GM18951 (cell line): ENCODE results near the gene MIF4GD.

Experiments
- POLR2A ChIP-seq: IDR thresholded peaks from 4 replicates; pipeline ENCODE4 v1.6.1; 2011; ENCODE audit warnings: mild to moderate bottlenecking; ENCODE audit not compliant: insufficient read length, insufficient read depth; ENCODE audit errors: extremely low read depth
- in situ Hi-C: fragments of 300-500 bp; cut with MboI; formaldehyde crosslinking; loops from one replicate; pipeline ENCODE4 v1.12.0; 2022; ENCODE audit warnings: low sequenced_read_pairs, mixed read lengths, inconsistent platforms; ENCODE audit not compliant: unreplicated experiment

MIF4GD gene

DNA sequence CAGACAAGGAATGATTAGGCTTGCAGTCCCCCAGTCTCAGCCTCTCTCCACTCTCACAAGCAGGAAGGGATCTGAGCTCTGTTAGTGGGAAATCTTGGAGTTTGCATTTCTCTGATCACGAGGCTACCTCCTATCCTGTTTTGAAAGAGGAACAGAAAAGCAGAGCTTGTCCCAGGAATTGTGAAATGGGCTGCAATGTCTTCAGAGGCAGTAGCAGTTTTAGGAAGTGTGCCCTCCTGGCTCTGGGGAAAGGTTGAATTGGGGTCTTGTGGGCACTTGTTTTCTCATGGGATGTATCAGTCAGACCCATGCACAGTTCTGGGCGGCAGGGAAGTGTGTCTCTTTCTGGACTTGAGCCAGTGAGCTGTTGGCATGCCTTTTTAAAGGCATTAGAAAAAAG lies 42.7 kb downstream of the MIF4GD start:
- in situ Hi-C loops: no loop called here
- no peak for TF ChIP-seq POLR2A

DNA sequence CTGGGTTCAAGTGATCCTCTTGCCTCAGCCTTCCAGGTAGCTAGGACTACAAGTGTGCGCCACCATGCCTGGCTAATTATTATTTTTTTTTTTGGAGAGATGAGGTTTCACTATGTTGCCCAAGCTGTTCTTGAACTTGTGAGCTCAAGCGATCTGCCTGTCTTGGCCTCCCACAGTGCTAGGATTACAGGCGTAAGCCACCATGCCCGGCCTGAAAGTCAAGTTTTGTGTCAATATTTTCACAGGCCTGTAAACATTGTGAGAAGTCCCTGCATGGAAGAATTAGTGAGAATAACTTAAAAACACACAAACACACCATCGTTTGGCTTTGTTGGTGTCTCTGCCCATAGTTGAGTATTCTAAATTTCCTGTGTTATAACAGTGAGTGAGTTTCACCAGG lies 43.3 kb downstream of the MIF4GD start:
- TF ChIP-seq POLR2A: no peak
- in situ Hi-C loops: no loop called here

GRCh38 chr17:75225016-75225415 lies 46.0 kb downstream of the MIF4GD start:
- no peak for TF ChIP-seq POLR2A
- in situ Hi-C loops: no loop called here

DNA sequence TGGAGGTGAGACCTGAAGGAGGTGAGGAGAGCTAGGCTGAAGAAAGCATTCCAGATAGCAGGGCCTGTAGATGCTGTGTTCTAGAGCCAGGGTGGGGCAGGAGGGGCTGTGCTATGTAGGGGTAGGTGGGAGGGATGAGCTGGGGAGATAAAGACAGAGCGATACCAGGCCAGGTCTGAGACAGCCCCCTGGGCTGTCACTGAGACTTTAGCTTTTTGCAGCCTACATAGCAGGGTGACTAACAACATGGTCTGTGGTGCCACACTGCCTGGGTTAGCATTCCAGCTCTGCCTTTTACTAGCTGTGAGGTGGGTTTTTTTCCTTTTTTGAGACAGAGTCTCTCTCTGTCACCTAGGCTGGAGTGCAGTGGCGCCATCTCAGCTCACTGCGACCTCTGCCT lies 51.2 kb downstream of the MIF4GD start:
- in situ Hi-C loops: no loop called here
- no peak for TF ChIP-seq POLR2A

GRCh38 chr17:75218131-75218530 lies 52.9 kb downstream of the MIF4GD start:
- TF ChIP-seq POLR2A: no peak
- in situ Hi-C loops: no loop called here
